ENCODE measurements around the gene SRI. TPM values are rescaled to one million over a fixed set of nuclear protein-coding genes. Genes with fewer than 3 reads are reported as not detected.
A peak's percentile ranks its signal among the peaks of the same experiment; 100 is the strongest.
"Not testable (repeated sequence)": the region's sequence is repeated elsewhere in the genome, so short reads cannot be mapped to it uniquely, and the experiment has no call there.

SRI gene
- total RNA-seq, 1 donor from 2014 or later: 140 TPM

GRCh38 chr7:88262562-88262961 is 42.7 kb upstream of the SRI start:
- Histone ChIP-seq H3K27me3 (ENCODE audit: low read depth) (no peaks in the 10 kb centered on the region), H3K9me3 (no peaks in the 10 kb centered on the region), H3K27ac (no peak overlapping the region), H3K36me3 (no peaks in the 10 kb centered on the region), H3K4me3 (no peak overlapping the region), H3K4me1 (no peaks in the 10 kb centered on the region)
- intact Hi-C loops (cut with DNase I): no loop called here
- DNase-seq: no peak
- ATAC-seq: no peak
- TF ChIP-seq CTCF (IDR thresholded peaks at IDR 0.05): no peak

GRCh38 chr7:88260719-88261118 is 40.9 kb upstream of the SRI start:
- Histone ChIP-seq H3K27me3 (ENCODE audit: low read depth) (no peaks in the 10 kb centered on the region), H3K4me3 (no peak overlapping the region), H3K27ac (no peak overlapping the region), H3K4me1 (no peaks in the 10 kb centered on the region), H3K9me3 (no peaks in the 10 kb centered on the region), H3K36me3 (no peaks in the 10 kb centered on the region)
- intact Hi-C loops (cut with DNase I): no loop called here
- ATAC-seq: no peak
- no peak for DNase-seq
- TF ChIP-seq CTCF (IDR thresholded peaks at IDR 0.05): no peak

GRCh38 chr7:88259656-88260380 is 40.0 kb upstream of the SRI start:
- Histone ChIP-seq H3K27ac (no peak overlapping the region), H3K9me3 (peaks cover under 1% of the 10 kb centered on the region), H3K36me3 (no peaks in the 10 kb centered on the region), H3K4me1 (no peaks in the 10 kb centered on the region), H3K4me3 (no peak overlapping the region), H3K27me3 (ENCODE audit: low read depth) (no peaks in the 10 kb centered on the region)
- no peak for TF ChIP-seq CTCF (IDR thresholded peaks at IDR 0.05)
- ATAC-seq: peak in 1 of 2 donors; percentile 35
- no peak for DNase-seq
- intact Hi-C loops (cut with DNase I): no loop called here

- H3K27me3 ChIP-seq (ENCODE audit: low read depth); intact Hi-C loops (cut with DNase I); H3K4me1 ChIP-seq; ATAC-seq; H3K4me3 ChIP-seq; H3K27ac ChIP-seq; H3K36me3 ChIP-seq; DNase-seq: not testable (repeated sequence)
- H3K9me3 ChIP-seq: peaks cover 13% of the 10 kb centered on the region
These were observed 38.5 kb upstream of the SRI start for GRCh38 chr7:88258296-88258695.

- intact Hi-C loops (cut with DNase I): no loop called here
These were observed 37.1 kb upstream of the SRI start for GRCh38 chr7:88256906-88257305.

More at GRCh38 chr7:88256906-88257305, 37.1 kb upstream of the SRI start:
- peaks cover 13% of the 10 kb centered on the region for H3K9me3 ChIP-seq
- no peaks in the 10 kb centered on the region for H3K36me3 ChIP-seq
- no peak for TF ChIP-seq CTCF (IDR thresholded peaks at IDR 0.05)
- H3K27ac ChIP-seq: no peak overlapping the region
- H3K4me1 ChIP-seq: no peaks in the 10 kb centered on the region
- ATAC-seq: no peak
- no peaks in the 10 kb centered on the region for H3K27me3 ChIP-seq (ENCODE audit: low read depth)
- H3K4me3 ChIP-seq: no peak overlapping the region
- no peak for DNase-seq

Measured in lower lobe of right lung (tissue), 2 donors.